Pulmonary artery endothelial cell (primary cell): ENCODE measurements around the gene ITGA4. TPM values are rescaled to one million over a fixed set of nuclear protein-coding genes. Genes with fewer than 3 reads are reported as not detected.

ENCODE experiments used
- DNase-seq: peaks from one replicate; pipeline ENCODE4 v3.0.0-alpha.2; 2011; ENCODE audit warnings: low read depth, low spot score
- total RNA-seq: library from RNA; depleted of rRNA; stranded (reverse); fragments of >200 nt; gene quantifications from 2 replicates; pipeline ENCODE4 v1.2.3, GENCODE V29; 2014

The ITGA4 gene
- total RNA-seq, 1 donor from 2014 or later, result 1.6 TPM

GRCh38 chr2:181570833-181571661, 113.9 kb downstream of the ITGA4 start:
- DNase-seq, result no peak

GRCh38 chr2:181573140-181573736, 116.1 kb downstream of the ITGA4 start:
- no peak for DNase-seq

GRCh38 chr2:181574321-181574720, 117.1 kb downstream of the ITGA4 start:
- DNase-seq, result no peak

GRCh38 chr2:181575024-181575649, 118.0 kb downstream of the ITGA4 start:
- DNase-seq, result no peak

- DNase-seq, result no peak
Observed at GRCh38 chr2:181575650-181576025, 118.5 kb downstream of the ITGA4 start.

GRCh38 chr2:181576431-181576830, 119.2 kb downstream of the ITGA4 start:
- no peak for DNase-seq

- no peak for DNase-seq
Observed at GRCh38 chr2:181578829-181579228, 121.6 kb downstream of the ITGA4 start.

- DNase-seq, result no peak
Observed at GRCh38 chr2:181581534-181581933, 124.3 kb downstream of the ITGA4 start.

- no peak for DNase-seq
Observed at GRCh38 chr2:181585732-181586131, 128.5 kb downstream of the ITGA4 start.

Other genes with a start within 250 kb of the ITGA4 start
- gene CERKL, start 199.7 kb downstream of the ITGA4 start, total RNA-seq, result not detected in 2 replicates
- not detected in 2 replicates for gene NEUROD1, start 223.1 kb downstream of the ITGA4 start, total RNA-seq